Breast epithelium (tissue), 4 donors: ENCODE results near the gene HDHD5. TPM values are rescaled to one million over a fixed set of nuclear protein-coding genes. Genes with fewer than 3 reads are reported as not detected.

Experiments
- DNase-seq, 2 donors: peaks; one replicate each; pipeline ENCODE4 v3.0.0-alpha.2; 2019; ENCODE audit warnings: low spot score in 2 of 2
- H3K27ac ChIP-seq, 2 donors: fragments of 200-600 bp; sonication (generic) in 1 of 2; one replicate each; pipeline ENCODE4 v1.5.1; 2016 to 2019; ENCODE audit warnings: mild to moderate bottlenecking in 1 of 2
- H3K27me3 ChIP-seq, 2 donors: fragments of 200-600 bp; sonication (generic) in 1 of 2; one replicate each; pipeline versions ENCODE4 v1.5.1 to v1.6.0; 2017 to 2019; ENCODE audit warnings: control low read depth in 1 of 2, mild to moderate bottlenecking in 1 of 2
- H3K36me3 ChIP-seq: fragments of 200-600 bp; one replicate; pipeline ENCODE4 v1.5.1; 2019
- H3K4me1 ChIP-seq, 2 donors: fragments of 200-600 bp; sonication (generic); one replicate each; pipeline ENCODE4 v1.5.1; 2016 to 2019; ENCODE audit warnings: control low read depth in 1 of 2
- H3K4me3 ChIP-seq, 3 donors: fragments of 200-600 bp; sonication (generic); 1 replicate in 2 of 3; 2 replicates in 1 of 3; pipeline ENCODE4 v1.5.1; 2016 to 2019; ENCODE audit warnings: mild to moderate bottlenecking in 3 of 3, moderate library complexity in 2 of 3
- H3K9me3 ChIP-seq, 2 donors: fragments of 200-600 bp; sonication (generic) in 1 of 2; one replicate each; pipeline ENCODE4 v1.5.1; 2016 to 2019; ENCODE audit warnings: control low read depth in 1 of 2
- POLR2A ChIP-seq: fragments of 450-650 bp; IDR thresholded peaks from one replicate; pipeline ENCODE4 v1.6.1; 2016; ENCODE audit warnings: antibody characterized with exemption, mild to moderate bottlenecking, moderate library complexity
- POLR2AphosphoS5 ChIP-seq, 3 donors: sonication (generic); formaldehyde crosslinking; IDR thresholded peaks; one replicate each; pipeline ENCODE4 v1.6.1; 2017; ENCODE audit warnings: antibody characterized with exemption in 3 of 3
- intact Hi-C: fragments of 100-400 bp; cut with DNase I; formaldehyde crosslinking; loops from one replicate; pipeline ENCODE4 v1.15.1; 2023; ENCODE audit warnings: low total_unique reads
- total RNA-seq, 3 donors: library from RNA; depleted of rRNA; stranded (reverse); fragments of >200 nt; gene quantifications; one replicate each; pipeline ENCODE4 v1.1.0, GENCODE V29; 2016
- TF ChIP-seq, protein P1 (sequence below), 3 donors: fragments of 450-650 bp; IDR thresholded peaks; one replicate each; pipeline ENCODE4 v1.5.1; 2016 to 2017; ENCODE audit warnings: antibody characterized with exemption in 3 of 3, mild to moderate bottlenecking in 3 of 3, moderate library complexity in 3 of 3

Gene HDHD5
- total RNA-seq, 3 donors from 2014 or later = 42.0 to 54.4 (median 53.8) TPM

DNA sequence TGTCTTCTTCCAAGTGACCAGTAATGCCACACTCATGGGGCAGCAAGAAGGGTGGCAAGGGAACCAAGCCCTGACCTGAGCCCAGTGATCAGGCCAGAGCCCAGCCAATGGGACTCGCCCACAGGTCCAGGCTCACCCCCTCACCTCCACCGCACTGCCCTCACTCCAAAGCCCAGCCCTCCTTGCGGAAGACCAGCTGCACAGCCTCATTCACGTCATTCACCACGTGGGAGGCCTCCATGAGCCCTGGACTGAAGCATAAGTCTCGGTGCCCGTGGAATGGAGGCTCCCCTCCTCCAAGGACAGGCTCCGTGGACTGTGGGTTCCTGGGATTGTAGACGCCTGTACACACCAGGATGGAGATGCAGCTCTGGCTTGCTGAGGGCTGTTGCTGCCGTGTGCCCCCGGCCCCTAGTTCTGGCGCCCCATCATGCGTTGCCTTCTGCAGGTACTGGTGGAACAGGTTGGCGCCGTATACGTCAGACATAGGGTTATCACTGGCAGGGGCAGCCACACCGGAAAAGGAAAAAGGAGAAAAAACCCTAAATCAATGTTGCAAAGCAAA is 21.1 kb downstream of the HDHD5 start:
- no peaks in the 10 kb centered on the region for H3K9me3 ChIP-seq
- DNase-seq = no peak
- intact Hi-C loops = no loop called here
- H3K4me3 ChIP-seq = no peak overlapping the region
- no peaks in the 10 kb centered on the region for H3K27me3 ChIP-seq
- TF ChIP-seq POLR2A = no peak
- no peaks in the 10 kb centered on the region for H3K4me1 ChIP-seq
- H3K27ac ChIP-seq = no peak overlapping the region
- peaks cover 6% of the 10 kb centered on the region for H3K36me3 ChIP-seq

DNA sequence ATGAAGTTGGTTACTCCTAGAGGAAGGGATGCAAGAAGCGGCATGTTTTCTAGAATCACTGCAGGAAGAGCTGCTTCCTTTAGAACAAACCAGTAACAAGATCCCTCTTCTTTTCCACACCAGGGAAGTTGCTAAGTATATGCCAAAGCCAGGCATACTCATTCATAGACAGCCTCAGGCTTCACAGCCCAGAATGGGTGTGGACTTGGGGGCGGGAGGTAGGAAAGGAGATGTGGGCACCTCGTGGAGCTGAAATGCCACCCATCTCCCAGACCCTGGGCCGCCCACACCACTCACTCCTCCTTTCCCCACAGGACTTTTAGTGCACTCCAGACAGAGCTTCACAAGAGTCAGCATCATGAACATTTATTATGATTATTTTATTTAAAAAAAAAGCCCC is 21.9 kb downstream of the HDHD5 start:
- TF ChIP-seq POLR2A (no peak), POLR2AphosphoS5 (IDR thresholded peaks at IDR 0.05) (no peak)
- TF ChIP-seq, protein P1, sequence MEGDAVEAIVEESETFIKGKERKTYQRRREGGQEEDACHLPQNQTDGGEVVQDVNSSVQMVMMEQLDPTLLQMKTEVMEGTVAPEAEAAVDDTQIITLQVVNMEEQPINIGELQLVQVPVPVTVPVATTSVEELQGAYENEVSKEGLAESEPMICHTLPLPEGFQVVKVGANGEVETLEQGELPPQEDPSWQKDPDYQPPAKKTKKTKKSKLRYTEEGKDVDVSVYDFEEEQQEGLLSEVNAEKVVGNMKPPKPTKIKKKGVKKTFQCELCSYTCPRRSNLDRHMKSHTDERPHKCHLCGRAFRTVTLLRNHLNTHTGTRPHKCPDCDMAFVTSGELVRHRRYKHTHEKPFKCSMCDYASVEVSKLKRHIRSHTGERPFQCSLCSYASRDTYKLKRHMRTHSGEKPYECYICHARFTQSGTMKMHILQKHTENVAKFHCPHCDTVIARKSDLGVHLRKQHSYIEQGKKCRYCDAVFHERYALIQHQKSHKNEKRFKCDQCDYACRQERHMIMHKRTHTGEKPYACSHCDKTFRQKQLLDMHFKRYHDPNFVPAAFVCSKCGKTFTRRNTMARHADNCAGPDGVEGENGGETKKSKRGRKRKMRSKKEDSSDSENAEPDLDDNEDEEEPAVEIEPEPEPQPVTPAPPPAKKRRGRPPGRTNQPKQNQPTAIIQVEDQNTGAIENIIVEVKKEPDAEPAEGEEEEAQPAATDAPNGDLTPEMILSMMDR (IDR thresholded peaks at IDR 0.05) = no peak
- intact Hi-C loops = no loop called here
- Histone ChIP-seq H3K36me3 (peaks cover 6% of the 10 kb centered on the region), H3K27me3 (no peaks in the 10 kb centered on the region), H3K27ac (no peak overlapping the region), H3K4me3 (no peak overlapping the region), H3K4me1 (no peaks in the 10 kb centered on the region), H3K9me3 (no peaks in the 10 kb centered on the region)
- DNase-seq = no peak

DNA sequence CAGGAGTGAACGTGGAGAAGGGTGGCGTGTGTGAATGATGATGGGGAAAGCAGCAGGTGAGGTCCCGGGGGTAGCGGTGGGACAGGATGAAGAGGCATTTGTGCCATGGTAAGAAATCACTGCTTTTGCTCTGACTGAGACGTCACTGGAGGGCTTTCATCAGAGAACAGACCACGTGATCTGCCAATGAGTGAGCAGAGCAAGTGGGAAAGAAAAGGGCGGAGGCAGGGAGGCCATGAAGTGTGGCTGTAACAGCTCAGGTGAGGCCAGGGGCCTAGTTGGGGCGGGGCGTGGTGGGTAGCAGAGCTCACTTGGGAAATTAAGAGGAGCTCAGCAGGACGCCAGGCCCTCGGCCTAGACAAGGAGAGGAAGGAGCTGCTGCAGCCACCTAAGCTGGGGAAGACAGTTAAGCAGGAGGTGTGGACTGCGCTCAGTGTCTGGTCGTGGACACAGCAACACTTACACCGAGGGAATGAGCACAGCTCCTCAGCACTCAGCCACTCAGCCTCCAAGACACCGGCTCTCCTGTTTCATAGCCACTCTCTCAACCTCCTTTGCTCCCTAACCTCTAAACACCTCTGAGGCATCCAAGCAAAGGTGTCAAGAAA is 23.8 kb downstream of the HDHD5 start:
- H3K4me1 ChIP-seq = no peaks in the 10 kb centered on the region
- H3K27me3 ChIP-seq = no peaks in the 10 kb centered on the region
- H3K36me3 ChIP-seq = peaks cover 6% of the 10 kb centered on the region
- no peak overlapping the region for H3K4me3 ChIP-seq
- TF ChIP-seq POLR2AphosphoS5 (IDR thresholded peaks at IDR 0.05) = no peak
- TF ChIP-seq POLR2A = no peak
- TF ChIP-seq, protein P1 (IDR thresholded peaks at IDR 0.05) = no peak
- intact Hi-C loops = no loop called here
- H3K27ac ChIP-seq = no peak overlapping the region
- H3K9me3 ChIP-seq = no peaks in the 10 kb centered on the region
- no peak for DNase-seq

DNA sequence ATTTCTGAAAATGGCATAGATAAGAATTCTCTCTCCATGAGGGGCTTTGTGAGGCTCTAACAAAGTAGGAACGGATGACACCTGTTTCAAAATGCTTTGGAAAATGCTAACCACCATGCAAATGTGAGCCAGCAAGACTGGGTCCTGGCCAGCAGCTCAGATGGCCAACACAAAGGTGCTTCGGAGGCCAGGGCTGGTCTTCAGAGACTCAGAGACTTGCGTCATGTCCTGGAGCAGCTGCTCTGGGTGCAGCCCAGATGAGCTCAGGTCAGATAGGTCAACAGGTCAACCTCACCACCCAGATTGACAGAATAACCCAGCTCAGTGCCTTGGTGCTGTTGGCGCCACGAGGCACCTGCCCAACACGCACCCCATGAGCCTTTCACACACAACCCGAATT is 25.9 kb downstream of the HDHD5 start:
- H3K27ac ChIP-seq = no peak overlapping the region
- no peak overlapping the region for H3K4me3 ChIP-seq
- DNase-seq = no peak
- TF ChIP-seq, protein P1 (IDR thresholded peaks at IDR 0.05) = no peak
- TF ChIP-seq POLR2AphosphoS5 (IDR thresholded peaks at IDR 0.05) = no peak
- TF ChIP-seq POLR2A = no peak
- H3K4me1 ChIP-seq = no peaks in the 10 kb centered on the region
- no peaks in the 10 kb centered on the region for H3K9me3 ChIP-seq
- peaks cover 3% of the 10 kb centered on the region for H3K36me3 ChIP-seq
- intact Hi-C loops = no loop called here
- H3K27me3 ChIP-seq = no peaks in the 10 kb centered on the region

DNA sequence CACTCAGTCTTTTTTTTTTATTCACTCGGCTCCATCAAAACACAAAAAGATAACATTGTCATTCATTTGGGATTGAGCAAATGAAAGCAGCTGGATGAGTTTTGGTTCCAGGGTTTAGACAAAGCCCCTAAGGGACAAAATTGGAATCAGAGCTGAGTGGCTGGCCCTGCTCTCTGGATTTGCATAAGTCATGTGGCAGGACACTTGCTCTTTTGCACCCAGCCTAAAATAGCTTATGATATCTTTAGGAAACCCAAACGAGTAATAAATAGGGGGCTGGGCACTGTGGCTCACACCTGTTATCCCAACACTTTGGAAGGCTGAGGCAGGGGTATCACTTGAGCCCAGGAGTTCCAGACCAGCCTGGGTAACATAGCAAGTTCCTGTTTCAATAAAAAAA is 27.0 kb downstream of the HDHD5 start:
- H3K4me3 ChIP-seq = no peak overlapping the region
- no peaks in the 10 kb centered on the region for H3K4me1 ChIP-seq
- H3K27me3 ChIP-seq = no peaks in the 10 kb centered on the region
- no peak overlapping the region for H3K27ac ChIP-seq
- H3K9me3 ChIP-seq = no peaks in the 10 kb centered on the region
- no peak for TF ChIP-seq POLR2AphosphoS5 (IDR thresholded peaks at IDR 0.05)
- H3K36me3 ChIP-seq = no peaks in the 10 kb centered on the region
- no peak for DNase-seq
- intact Hi-C loops = no loop called here

DNA sequence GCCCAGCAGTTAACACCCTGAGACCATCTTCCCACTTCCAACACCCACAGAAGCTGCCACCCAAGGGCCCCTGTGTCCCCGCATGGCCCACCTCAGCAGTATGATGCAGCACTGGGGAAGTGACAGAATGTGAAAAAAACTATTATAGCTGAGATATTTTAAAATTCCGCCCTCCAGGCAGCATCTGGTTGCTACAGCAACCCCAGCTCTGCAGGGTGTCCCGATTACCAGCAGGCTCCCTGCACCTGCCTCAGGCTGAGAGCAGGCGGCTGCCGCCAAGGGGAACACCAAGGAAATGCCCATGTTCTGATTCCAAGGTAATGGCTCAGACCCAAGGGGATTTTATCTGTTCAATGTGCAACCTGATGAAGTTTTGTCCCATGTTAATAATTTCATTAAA is 27.4 kb downstream of the HDHD5 start:
- H3K4me1 ChIP-seq = no peaks in the 10 kb centered on the region
- no peaks in the 10 kb centered on the region for H3K9me3 ChIP-seq
- no peak for DNase-seq
- no peak for TF ChIP-seq POLR2A
- no peaks in the 10 kb centered on the region for H3K27me3 ChIP-seq
- H3K36me3 ChIP-seq = no peaks in the 10 kb centered on the region
- H3K4me3 ChIP-seq = no peak overlapping the region
- no peak overlapping the region for H3K27ac ChIP-seq
- intact Hi-C loops = no loop called here
